Measurements from ENCODE around the gene NTN4.
"Not testable (repeated sequence)": the region's sequence is repeated elsewhere in the genome, so short reads cannot be mapped to it uniquely, and the experiment has no call there.

The NTN4 gene

DNA sequence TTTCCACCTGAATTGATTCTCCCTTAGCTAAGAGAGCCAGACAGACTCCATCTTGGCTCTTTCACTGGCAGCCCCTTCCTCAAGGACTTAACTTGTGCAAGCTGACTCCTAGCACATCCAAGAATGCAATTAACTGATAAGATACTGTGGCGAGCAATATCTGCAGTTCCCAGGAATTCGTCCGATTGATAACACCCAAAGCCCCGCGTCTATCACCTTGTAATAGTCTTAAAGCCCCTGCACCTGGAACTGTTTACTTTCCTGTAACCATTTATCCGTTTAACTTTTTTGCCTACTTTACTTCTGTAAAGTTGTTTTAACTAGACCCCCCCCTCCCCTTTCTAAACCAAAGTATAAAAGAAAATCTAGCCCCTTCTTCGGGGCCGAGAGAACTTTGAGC is 44.5 kb downstream of the NTN4 start:
- not testable (repeated sequence) for DNase-seq (ENCODE audit: low read depth)

DNA sequence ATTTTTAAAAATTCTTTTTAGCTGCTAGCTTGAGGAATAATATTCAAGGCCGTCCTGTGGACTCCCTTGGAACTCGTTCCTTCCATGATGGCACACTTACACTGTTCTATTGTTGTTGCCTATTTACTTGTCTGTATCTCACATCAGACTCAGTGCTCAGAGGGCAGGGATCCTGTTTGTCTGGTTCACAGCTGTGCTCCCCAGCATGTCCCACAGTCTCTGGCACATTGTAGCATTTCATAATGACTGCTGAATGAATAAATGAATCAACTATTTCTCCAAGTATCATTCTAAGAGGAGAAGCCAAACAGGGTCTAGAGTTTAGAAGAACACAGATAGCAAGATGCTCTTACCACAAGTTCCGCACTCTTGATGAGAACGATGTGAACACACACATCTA is 48.0 kb downstream of the NTN4 start:
- DNase-seq (ENCODE audit: low read depth): no peak

DNA sequence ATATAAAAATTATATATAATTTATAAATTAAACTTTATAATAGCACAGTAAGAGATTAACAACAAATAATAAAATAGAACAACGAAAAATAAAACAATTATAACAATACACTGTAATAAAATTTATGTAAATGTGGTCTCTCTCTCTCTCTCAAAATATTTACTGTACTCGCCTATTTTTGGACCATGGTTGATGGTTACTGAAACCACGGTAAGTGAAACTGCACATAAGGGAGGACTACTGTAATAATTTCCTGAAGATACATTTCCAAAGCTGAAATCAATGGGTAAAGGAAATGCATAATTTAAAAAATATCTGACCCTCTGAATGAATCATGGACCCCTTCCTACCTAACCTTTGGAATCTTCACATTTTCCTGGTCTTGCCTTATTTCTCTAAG is 48.9 kb downstream of the NTN4 start:
- DNase-seq (ENCODE audit: low read depth): no peak

DNA sequence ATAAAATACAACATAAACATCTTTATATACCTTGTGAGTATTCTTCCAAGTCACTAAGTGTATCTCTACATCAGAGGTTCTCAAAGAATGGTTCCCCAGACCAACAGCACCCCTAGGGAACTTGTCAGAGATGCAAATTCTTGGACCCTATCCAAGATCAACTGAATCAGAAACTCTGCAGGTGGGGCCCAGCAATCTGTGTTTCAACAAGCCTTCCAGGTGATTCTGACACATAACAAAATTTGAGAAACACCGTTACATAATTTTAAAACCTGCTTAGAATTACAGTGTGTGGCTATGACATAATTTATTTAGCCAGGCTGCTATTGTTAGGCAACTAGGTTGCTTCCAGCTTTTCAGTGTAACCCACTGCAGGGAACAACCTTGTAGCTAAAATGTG is 49.8 kb downstream of the NTN4 start:
- no peak for DNase-seq (ENCODE audit: low read depth)

DNA sequence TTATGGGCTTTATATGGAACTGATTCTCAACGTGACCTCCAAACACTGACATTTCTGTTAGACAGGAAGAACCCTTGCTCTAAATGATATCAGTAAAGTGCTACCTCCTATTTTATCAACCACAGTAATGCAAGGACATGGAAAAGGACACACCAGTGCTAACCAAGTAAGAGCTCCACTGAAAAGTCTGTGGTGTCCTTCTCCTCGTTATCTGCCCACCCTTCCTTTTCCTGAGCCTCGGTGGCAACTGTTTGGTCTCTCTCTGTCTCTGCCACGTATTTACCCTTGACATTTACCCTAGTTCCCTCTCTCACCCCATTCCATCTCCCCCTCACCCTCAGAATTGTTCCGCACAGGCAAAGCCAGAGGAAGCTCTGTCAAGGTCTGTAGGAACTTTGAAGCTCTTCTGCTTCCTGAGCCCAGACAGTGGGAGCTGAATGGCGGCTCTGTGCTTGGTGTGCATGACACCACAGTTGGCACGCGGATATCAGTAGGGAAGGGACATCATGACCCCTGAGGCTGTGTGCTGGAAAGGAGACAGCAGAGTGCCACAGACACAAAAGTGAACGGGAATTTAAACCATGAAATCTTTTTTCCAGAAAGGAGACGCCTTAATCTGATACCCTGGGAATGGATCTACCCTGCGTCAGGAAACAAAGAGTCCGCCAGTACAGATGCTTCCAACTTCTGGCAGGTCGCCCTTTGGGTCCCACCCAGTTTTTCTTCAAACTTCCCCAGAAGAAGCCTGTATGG is 50.8 kb downstream of the NTN4 start:
- no peak for DNase-seq (ENCODE audit: low read depth)

DNA sequence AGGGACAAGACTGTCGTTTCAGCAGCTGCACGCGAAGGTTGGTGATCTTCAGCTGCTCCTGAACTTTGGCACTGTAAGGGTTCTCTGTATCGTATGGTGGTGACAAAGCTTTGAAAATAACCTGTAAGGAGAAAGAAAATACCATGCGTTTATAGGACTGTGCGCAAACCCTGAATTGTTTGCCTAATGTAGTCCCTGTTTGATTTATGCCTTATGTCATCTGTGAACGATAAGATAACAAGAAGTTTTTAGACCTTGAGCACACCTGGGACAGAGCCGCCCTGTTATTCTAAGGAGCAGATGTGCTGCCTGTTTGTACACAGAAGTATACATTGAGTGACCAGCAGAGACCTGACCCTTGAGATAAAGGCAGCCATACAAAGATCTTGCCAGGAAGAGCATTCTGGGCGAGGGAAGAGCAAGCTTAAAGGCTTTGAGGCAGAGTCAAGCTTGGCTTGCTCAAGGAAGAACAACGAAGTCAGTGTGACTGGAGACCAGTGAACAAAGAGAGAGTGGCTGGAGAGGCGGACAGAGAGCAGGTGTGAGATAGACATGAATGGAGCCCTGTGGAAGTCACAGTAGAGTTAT is 52.4 kb downstream of the NTN4 start:
- no peak for DNase-seq (ENCODE audit: low read depth)

DNA sequence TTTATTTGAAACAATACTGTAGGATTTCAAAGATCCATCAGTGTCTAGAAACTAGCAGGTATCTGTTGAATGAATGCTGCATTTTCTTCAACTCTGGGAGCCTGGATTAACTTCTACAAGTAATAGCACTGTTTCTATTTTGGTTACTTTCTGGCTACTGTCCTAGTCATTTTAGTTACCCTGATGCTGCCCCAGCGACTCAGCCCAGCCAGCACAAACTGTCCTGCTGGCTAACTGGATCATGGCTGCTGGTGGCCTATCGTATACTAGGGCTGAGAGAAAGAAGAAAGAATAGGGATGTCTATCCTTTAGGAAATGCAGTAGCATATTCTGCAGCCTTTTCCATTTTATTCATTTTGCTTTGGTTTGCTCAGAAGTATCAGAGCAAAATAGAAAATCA is 53.9 kb downstream of the NTN4 start:
- DNase-seq (ENCODE audit: low read depth): peak; percentile 40

DNA sequence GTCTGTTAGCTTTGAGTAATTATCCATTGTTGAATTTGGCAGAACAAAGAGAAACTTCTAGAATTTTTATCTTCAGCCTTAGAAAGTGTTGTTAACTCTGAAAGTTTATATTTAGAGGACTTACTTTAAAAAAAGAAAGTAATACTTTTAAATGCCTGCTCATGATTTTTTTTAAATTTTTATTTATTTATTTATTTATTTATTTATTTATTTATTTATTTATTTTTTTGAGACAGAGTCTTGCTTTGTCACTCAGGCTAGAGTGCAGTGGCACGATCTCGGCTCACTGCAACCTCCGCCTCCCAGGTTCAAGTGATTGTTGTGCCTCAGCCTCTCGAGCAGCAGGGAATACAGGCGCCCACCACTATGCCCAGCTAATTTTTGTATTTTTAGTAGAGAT is 54.8 kb downstream of the NTN4 start:
- DNase-seq (ENCODE audit: low read depth): not testable (repeated sequence)

DNA sequence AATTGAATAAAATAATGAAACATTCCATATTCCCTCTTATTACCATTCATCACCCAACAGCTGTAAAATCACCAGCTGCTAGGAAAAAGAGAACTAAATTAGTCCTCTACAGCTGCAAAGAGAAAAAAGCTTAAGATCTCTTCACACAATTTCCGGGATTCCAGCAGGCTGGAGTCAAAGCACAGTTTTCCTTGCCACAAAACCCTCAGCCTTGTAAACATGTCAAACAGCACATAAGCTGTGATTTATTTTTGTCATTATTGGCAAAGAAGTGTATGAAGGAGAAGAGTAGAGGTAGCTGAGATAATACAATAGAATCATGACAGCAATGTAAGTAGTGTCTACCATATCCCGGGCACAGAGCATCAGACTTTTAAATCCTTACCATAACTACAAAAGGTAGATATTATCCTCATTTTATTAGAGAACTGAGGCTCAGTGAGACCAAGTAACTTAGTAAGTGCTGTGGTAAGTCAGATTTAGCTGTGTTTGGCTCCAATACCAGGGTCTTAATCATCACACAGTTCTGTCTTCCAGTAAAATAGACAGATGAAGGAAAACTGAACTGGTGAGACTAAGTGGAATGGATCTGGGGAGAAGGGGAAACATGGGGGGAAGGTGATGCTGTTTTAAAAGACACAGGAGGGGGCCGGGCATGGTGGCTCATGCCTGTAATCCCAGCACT is 57.3 kb downstream of the NTN4 start:
- DNase-seq (ENCODE audit: low read depth): peak; percentile 90

DNA sequence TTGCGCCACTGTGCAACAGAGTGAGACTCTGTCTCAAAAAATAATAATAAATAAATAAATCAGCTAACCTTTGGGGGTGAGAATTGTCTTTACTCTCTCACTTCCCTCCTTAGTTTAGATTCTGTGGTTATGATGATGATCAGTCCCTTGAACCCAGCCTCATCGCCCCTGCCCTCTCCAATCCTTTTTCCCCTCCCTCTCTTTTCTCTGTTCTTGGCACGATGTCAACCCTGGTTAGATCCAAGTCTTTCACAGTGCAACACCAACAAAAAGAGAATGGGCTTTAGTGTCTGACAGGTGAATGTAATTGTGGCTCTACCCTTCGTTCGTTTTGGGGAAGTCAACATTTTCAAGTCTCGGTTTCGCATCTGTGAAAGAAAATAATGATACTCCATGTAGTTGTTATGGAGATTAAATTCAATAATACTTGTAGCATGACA is 59.0 kb downstream of the NTN4 start:
- no peak for DNase-seq (ENCODE audit: low read depth)

DNA sequence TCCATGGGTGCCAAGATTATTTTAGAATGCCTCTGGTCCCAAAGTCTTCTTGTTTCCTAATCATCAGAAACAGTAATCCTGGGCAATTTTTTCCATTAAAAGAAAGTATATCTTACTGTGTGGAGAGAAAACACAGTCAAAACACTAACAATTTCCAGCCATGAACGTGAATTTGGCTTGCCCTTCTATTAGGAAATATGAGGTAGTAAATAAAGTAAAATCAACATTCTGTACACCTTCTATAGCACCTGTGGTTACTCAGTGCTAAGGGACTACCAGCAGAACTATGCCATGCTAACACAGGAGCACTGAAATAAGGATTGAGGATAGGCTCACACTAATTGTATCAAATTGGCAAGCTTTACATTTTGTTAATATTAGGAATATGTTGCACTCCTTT is 60.1 kb downstream of the NTN4 start:
- DNase-seq (ENCODE audit: low read depth): no peak

DNA sequence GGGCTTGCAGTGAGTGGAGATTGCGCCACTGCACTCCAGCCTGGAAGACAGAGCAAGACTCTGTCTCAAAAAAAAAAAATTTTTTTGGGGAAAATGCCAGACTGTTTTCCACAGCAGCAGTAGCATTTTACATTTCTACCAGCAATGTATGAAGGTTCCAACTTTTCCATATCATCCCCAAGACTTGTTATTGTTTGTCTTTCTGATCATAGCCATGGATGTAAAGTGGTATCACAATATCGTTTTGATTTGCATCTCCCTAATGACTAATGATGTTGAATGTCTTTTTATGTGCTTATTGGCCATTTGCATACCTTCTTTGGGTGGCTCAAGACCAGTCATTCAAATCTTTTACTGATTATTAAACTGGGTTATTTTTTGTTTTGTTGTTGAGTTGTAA is 63.7 kb downstream of the NTN4 start:
- no peak for DNase-seq (ENCODE audit: low read depth)

DNA sequence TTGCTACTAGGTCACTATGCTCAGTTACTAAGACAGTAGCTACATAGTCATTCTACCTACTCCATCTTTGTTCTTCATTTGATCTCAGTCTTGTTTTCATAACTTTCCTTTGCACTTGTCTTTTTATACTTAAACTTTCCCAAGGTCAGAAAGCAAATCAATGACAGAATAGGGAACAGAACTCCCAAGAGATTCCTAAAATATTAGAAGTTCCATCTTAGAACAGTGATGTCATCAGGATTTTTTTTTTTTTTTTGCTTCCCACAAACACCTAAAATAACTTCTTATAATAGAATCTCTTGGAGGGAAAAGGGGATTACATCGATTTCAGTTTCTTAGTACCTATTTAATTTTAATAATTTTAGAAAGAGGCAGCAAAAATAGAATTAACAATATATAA is 65.8 kb downstream of the NTN4 start:
- no peak for DNase-seq (ENCODE audit: low read depth)

DNA sequence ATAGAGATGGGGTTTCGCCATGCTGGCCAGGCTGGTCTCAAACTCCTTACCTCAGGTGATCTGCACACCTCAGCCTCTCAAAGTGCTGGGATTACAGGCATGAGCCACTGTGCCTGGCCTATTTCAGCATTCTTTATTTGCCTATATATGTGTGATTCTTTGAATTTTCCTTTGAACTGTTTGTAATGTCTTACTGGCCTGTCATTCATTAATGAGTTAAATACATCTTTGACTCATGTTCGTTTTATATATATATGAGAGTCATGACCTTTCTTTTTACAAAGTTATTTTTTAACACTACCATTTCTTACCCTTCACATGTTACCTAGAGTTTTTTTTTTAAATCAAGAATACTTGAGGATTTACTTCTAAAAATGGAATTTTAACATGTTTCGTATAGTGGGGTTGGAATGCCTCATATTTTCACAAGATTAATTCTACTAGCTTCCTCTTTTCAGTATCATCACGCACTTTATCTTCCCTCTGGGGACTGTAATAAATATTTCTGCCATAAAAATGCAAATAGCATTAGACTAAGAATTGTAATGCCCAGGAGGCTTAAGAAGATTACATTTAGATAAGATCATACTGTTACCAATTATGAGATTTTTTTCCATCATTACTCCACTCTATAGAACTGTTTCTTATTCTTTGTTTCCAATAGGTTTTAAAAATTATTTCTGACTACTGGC is 66.7 kb downstream of the NTN4 start:
- DNase-seq (ENCODE audit: low read depth): no peak

DNA sequence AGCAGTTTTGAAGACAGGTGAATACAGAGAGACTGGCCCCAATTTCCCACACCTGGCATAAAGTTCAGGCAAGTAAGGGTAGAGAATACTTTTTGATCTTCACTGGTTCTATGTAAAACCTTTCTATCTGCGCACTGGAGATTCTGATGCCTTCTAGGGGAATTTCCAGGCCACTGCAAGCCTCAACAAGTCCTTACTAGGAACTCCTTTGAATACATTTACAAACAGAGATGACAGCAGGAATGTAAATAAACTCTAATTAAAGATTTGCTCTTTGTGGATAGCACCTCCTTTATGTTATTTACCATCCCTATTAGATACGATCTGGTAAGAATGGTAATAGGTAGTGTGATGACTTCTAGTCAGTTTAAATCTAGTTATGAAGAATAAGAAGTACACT is 69.2 kb downstream of the NTN4 start:
- no peak for DNase-seq (ENCODE audit: low read depth)

DNA sequence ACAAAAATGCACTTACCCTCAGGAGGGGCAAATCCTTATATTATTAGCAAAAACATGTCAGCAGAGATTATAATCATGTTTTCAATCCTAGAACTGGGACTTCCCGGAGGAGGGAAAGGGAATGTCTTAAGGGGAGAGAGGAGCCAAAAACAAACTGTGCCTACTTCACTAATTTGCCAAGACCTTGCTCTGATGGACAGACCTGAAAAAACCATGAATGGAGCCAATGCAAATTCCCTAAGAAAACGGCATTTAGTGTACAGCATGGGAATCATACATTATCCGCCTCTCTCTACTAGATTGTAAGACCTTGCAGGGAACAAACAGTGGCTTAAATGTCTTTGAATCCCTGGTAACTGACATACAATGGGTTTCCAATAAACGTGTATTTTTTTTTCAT is 70.4 kb downstream of the NTN4 start:
- no peak for DNase-seq (ENCODE audit: low read depth)

DNA sequence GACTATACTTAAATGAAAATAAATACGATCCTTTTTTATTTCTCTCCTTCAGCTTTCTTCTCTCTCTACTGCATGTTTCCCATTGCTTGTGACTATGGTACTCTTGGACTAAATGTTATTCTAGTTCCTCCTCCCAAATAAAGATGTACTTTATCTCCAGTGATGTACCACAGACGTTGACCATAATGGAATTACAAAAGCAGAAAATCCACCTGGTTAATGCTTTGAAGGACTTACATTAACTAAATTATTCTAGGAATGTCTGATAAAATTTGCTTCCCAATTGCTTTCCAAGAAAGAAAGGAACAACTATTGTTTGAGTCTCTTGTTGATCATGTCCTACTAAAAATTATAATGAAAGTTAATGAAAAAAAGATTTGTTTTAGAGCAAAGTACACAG is 71.8 kb downstream of the NTN4 start:
- no peak for DNase-seq (ENCODE audit: low read depth)

DNA sequence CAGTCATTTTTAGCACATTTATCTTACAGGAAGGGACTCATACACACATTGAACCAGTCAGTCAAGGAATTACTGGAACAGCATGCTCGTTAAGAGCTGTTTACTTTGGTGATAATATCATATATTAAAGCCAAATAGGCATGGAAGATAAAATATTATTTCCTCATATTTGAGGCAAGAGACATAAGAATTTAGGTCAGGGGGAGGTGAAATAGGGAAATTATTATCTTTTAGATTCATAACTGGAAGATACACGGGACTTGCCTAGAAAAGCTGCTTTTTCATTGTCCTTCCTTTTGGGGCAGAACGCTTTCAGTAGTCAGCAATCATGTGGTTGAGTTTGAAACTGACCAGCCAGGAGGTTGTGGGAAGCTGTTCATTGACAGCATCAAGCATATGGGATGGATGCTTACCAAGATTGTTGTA is 72.5 kb downstream of the NTN4 start:
- no peak for DNase-seq (ENCODE audit: low read depth)

DNA sequence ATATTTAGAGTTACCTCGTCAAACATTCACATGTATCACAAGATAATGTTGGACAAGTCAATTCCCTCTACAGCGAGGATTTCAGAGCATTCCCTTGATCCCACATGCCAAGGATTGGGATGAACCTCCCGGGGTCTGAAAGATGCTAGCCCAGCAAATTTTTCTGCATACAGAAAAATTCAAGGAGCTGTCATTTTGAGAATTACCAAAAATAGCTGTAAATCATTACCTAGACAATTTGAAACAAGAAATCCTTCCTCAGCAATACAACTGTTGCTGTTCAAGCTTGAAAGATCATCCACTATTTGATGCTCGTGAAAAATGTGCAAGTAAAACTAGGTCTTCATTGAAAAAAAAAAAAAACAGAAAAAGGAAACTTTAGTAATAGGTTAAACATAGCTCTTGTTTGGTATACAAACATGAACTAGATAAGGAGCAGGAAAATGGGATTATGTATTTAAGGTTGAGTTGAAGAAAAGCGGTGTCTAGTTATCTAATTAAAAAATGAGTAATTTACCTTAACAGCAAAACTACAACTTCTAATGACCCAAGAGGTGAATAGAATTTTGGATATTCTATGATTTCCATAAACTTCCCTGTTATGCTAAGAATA is 73.1 kb downstream of the NTN4 start:
- DNase-seq (ENCODE audit: low read depth): no peak

DNA sequence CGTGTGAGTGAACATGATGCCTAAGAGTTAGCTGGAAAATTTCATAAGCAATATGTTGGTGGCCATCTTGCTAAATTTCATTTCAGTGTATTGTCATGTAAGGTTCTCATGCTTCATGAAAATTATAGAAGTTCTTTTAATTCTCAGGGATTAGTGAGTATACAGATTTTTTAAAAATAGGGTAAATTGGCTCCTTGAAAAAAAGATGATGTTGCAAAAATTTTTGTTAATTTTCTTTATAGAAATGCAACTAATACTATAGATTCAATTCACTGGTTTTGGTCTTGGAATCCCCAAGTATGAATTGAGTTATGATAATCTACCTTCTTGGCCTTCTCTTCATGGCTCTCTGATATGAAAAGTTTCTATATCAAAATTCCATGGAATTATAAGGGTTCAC is 75.4 kb downstream of the NTN4 start:
- DNase-seq (ENCODE audit: low read depth): no peak

DNA sequence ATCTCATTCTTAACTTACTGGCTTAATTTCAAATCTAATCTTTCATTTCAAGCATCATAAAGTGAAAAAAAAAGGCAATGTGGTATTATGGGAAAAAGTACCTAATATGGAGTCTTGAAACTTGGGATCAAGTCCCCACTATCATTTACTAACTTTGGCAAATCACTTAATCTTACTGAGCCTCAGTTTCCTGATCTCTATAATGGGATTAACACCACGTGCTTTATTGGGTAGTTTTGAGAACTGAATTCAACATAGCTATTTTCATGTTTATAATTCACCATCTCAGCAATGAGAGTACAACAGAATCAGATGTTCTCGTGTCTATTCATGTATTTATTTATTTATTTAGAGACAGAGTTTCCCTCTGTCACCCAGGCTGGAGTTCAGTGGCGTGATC is 78.3 kb downstream of the NTN4 start:
- DNase-seq (ENCODE audit: low read depth): no peak

DNA sequence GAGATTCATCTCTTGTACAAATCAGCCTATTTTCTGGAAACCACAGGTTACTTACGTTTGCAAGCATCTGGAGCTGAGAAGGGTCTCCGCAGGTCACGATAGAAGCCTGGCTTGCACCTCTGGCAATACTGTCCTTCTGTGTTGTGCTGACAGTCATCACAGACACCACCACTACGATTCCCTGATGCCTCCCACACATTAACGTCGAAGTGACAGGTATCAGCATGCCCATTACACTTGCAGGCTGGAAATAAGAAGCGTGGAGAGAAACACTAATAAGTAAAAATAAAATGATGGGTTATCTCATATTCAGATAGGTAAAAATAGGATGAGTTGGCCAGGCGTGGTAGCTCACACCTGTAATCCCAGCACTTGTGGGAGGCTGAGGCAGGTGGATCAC is 80.2 kb downstream of the NTN4 start:
- no peak for DNase-seq (ENCODE audit: low read depth)
